ENCODE measurements around the gene CHTF18. TPM values are rescaled to one million over a fixed set of nuclear protein-coding genes. Genes with fewer than 3 reads are reported as not detected.

The CHTF18 gene
- total RNA-seq, 1 donor from 2014 or later: 6.6 TPM

DNA sequence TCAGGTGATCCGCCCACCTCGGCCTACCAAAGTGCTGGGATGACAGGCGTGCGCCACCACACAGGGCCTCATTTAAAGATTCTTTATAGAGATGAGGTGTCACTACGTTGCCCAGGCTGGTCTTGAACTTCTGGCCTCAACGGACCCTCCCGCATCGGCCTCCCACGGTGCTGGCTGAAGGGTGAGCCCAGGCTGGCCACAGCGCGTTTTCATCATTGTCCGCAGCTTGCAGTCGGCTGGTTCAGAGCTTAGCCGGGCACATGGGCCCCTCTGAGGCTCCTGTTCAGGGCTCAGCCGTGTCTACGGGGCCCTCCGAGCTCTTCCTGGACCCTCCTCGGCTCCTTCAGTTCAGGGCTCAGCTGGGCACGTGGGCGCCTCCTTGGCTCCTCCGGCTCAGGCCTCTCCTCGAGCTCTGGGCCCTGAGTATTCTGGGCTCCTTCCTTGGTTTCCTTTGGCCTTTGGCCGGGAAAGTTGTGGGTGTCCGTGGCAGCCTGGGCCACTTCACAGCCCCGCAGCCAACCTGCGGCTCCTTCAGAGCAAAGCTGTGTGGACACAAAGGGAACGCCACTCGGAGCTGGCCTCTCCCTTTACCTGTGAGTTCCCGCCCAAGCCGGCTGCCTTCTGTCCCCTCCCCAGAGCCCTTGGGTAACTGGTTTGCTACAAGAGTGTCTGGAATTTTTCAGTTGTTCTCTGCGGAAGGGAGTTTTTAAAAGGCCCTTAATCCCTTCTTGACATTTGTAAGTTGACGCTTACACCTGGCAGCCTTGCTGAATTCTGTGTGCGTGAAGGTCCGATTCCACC lies 29.1 kb upstream of the CHTF18 start:
- intact Hi-C loops (cut with micrococcal nuclease): no loop called here
- ATAC-seq: no peak
- DNase-seq: no peak

GRCh38 chr16:760065-760464 lies 28.4 kb upstream of the CHTF18 start:
- ATAC-seq: no peak
- intact Hi-C loops (cut with micrococcal nuclease): no loop called here

GRCh38 chr16:760545-761343 lies 27.7 kb upstream of the CHTF18 start, which contains the start of gene MSLN:
TSS of gene MSLN (plus strand) at chr16:760734. CDS start at chr16:762681, 1,947 bp downstream.
- intact Hi-C loops (cut with micrococcal nuclease): no loop called here
- DNase-seq: no peak
- ATAC-seq: peak; percentile 31

More at GRCh38 chr16:760065-760464, 28.4 kb upstream of the CHTF18 start:
- DNase-seq: no peak

- intact Hi-C loops (cut with micrococcal nuclease): no loop called here
- DNase-seq: no peak
- ATAC-seq: no peak
These were observed 26.6 kb upstream of the CHTF18 start for GRCh38 chr16:761625-762513.

GRCh38 chr16:762595-763268 lies 25.7 kb upstream of the CHTF18 start:
- DNase-seq (no peak), ATAC-seq (no peak)
- intact Hi-C loops (cut with micrococcal nuclease): no loop called here

DNA sequence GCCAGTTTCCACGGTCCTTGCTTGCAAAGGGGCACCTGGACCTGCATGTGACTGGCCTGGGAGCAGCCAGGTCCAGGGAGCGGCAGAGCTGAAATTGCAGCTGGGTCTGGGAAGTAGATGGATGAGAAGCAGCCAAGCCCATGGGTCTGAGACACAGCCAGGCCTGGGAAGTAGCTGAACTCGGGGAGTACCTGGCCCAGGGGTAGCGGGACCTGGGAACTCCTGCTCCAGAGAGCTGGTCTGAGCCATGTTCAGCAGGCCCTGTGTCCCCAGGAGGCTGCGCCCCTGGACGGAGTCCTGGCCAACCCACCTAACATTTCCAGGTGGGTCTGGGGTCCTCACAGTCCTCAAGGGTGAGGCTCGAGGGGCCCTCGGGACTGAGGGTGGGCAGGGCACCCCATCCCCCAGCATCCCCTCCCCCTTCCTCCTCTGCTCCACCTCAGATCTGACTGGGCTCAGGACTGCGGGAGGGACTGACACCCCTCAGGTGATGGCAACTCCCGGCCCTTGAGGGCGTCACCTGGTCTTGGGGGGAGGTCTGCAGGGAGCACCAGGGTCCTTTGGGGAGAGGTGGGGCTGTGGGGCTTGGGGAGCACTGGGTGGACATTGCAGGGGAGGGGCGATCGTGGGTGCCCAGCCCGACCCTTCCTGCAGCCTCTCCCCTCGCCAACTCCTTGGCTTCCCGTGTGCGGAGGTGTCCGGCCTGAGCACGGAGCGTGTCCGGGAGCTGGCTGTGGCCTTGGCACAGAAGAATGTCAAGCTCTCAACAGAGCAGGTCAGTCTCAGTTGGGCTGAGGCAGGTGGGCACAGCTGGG lies 24.8 kb upstream of the CHTF18 start:
- intact Hi-C loops (cut with micrococcal nuclease): no loop called here
- ATAC-seq (no peak), DNase-seq (no peak)

- intact Hi-C loops (cut with micrococcal nuclease): no loop called here
These were observed 24.2 kb upstream of the CHTF18 start for GRCh38 chr16:764184-764750.

DNA sequence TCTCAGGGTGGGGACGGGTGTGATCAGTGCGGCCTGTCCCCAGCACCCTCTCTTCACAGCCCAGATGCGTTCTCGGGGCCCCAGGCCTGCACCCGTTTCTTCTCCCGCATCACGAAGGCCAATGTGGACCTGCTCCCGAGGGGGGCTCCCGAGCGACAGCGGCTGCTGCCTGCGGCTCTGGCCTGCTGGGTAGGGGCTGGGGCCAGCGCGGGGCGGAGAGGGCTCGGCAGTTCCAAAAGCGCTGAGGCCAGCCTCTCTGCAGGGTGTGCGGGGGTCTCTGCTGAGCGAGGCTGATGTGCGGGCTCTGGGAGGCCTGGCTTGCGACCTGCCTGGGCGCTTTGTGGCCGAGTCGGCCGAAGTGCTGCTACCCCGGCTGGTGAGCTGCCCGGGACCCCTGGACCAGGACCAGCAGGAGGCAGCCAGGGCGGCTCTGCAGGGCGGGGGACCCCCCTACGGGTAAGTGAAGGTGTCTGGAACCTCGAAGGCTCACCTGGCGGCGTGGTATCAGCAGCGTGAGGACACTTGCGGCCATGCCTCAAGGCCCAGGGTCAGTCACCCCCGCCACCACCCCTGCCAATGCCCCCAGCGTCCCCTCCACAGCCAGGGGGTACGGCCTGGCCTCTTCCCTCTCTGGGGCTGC lies 23.5 kb upstream of the CHTF18 start:
- no peak for ATAC-seq
- no peak for DNase-seq
- intact Hi-C loops (cut with micrococcal nuclease): no loop called here

More at GRCh38 chr16:764184-764750, 24.2 kb upstream of the CHTF18 start:
- ATAC-seq (no peak), DNase-seq (no peak)

DNA sequence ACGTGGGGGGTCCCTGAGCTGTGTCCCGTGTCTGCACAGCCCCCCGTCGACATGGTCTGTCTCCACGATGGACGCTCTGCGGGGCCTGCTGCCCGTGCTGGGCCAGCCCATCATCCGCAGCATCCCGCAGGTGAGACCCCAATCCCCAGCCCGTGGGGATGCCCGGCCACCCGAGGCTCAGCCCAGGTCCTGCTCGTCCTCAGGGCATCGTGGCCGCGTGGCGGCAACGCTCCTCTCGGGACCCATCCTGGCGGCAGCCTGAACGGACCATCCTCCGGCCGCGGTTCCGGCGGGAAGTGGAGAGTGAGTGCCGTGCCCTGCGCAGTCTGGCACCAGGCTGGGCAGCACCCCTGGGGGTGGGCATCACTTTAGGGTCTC lies 22.9 kb upstream of the CHTF18 start:
- intact Hi-C loops (cut with micrococcal nuclease): no loop called here
- DNase-seq: no peak
- ATAC-seq: no peak

- ATAC-seq (no peak), DNase-seq (no peak)
- intact Hi-C loops (cut with micrococcal nuclease): no loop called here
These were observed 22.2 kb upstream of the CHTF18 start for GRCh38 chr16:766008-766819.

DNA sequence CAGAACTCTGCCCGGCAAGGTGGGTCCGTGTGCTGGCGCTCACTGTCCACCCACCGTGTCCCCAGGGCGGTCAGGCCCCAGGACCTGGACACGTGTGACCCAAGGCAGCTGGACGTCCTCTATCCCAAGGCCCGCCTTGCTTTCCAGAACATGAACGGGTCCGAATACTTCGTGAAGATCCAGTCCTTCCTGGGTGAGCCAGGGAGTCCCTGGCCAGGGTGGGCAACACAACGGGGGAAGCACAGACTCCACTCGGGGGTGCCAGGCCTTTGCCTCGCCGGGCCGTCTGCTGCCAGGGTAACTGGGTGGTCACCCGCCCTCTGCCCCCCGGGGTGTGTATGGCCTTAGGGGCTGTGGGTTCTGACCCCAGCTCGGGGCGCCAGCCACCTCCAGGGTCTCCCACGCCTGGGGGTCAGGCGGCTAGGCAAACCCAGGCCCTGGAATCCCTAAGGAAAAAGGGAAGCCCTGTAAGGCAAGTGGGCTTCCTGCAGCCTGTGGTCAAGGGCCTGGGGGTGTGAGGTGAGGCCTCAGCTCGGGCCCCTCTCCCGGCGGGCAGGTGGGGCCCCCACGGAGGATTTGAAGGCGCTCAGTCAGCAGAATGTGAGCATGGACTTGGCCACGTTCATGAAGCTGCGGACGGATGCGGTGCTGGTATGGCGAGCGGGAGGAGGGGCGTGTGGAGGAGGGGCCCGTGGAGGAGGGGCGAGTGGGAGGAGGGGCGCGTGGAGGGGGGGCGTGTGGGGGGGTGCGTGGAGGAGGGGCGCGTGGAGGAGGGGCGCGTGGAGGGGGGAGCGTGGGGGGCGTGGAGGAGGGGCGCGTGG lies 21.4 kb upstream of the CHTF18 start:
- intact Hi-C loops (cut with micrococcal nuclease): no loop called here
- DNase-seq: no peak
- no peak for ATAC-seq

DNA sequence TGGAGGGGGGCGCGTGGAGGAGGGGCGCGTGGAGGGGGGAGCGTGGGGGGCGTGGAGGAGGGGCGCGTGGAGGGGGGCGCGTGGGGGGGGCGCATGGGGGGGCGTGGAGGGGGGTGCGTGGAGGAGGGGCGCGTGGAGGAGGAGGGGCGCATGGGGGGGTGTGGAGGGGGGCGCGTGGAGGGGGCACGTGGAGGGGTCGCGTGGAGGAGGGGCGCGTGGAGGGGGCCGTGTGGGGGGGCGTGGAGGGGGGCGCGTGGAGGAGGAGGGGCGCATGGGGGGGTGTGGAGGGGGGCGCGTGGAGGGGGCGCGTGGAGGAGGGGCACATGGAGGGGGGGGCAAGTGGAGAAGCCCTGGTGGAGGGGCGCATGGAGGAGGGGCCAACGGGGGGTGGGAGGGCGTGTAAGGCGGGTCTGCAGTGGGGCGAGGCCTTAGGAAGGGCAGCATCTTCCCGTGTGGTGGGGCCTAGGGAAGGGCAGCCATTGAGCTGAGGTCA lies 20.6 kb upstream of the CHTF18 start:
- intact Hi-C loops (cut with micrococcal nuclease): no loop called here
- no peak for ATAC-seq
- no peak for DNase-seq

- no peak for DNase-seq
- intact Hi-C loops (cut with micrococcal nuclease): no loop called here
- ATAC-seq: no peak
These were observed 20.0 kb upstream of the CHTF18 start for GRCh38 chr16:768428-768827.

- intact Hi-C loops (cut with micrococcal nuclease): no loop called here
- ATAC-seq (no peak), DNase-seq (no peak)
These were observed 19.1 kb upstream of the CHTF18 start for GRCh38 chr16:769184-769784.

DNA sequence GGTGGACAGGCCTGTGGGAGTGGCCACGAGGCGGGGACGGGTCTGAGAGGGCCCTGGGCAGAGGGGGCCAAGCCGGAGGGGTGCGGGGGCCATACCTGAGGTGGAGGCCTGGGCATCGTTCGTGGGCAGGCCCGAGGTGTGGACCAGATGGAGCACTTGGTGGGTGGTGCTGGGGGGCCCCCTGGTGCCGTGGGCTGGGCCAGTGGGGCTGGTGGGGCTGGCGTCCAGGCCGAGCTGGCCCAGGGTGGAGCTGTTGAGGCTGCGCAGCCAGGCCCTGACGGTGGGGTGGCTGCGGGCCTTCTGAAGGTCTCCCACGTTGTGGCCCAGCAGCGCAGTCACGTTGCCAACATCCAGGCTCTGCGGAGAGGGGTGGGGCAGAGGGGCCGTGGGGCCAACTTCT lies 18.5 kb upstream of the CHTF18 start:
- ATAC-seq: no peak
- no peak for DNase-seq
- intact Hi-C loops (cut with micrococcal nuclease): no loop called here

Measured in left ventricle myocardium superior (tissue), 1 donor.